GM10266 (cell line): ENCODE data around the gene ATP8B1.

Source experiments
- DNase-seq: peaks from one replicate; pipeline ENCODE4 v3.0.0; 2012; ENCODE audit errors: extremely low spot score
- TF ChIP-seq, protein P1 (sequence below): IDR thresholded peaks from 2 replicates; pipeline ENCODE4 v1.5.1; 2012; ENCODE audit warnings: mild to moderate bottlenecking, low read depth; ENCODE audit not compliant: control insufficient read depth, insufficient read depth; ENCODE audit errors: missing control alignments

Gene ATP8B1

DNA sequence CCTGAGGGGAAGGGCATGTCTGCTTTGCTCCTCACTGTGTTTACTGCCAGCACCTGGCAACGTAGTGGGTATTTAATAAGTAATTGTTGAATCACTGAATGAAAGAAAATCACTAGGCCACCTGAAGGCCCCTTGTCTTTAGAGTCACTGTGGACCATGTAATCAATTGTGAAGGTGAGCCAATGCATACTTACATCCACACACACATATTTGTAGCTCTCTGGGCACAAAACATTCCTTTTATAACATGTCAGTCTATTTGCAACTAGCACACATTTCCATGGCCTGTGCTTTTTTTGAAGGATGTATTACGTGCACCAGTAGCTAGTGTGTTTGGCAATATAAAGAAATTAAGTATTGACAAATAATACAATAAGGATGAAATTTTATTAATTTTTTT is 11.2 kb downstream of the ATP8B1 start:
- no peak for DNase-seq
- TF ChIP-seq, protein P1, sequence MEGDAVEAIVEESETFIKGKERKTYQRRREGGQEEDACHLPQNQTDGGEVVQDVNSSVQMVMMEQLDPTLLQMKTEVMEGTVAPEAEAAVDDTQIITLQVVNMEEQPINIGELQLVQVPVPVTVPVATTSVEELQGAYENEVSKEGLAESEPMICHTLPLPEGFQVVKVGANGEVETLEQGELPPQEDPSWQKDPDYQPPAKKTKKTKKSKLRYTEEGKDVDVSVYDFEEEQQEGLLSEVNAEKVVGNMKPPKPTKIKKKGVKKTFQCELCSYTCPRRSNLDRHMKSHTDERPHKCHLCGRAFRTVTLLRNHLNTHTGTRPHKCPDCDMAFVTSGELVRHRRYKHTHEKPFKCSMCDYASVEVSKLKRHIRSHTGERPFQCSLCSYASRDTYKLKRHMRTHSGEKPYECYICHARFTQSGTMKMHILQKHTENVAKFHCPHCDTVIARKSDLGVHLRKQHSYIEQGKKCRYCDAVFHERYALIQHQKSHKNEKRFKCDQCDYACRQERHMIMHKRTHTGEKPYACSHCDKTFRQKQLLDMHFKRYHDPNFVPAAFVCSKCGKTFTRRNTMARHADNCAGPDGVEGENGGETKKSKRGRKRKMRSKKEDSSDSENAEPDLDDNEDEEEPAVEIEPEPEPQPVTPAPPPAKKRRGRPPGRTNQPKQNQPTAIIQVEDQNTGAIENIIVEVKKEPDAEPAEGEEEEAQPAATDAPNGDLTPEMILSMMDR, result no peak

DNA sequence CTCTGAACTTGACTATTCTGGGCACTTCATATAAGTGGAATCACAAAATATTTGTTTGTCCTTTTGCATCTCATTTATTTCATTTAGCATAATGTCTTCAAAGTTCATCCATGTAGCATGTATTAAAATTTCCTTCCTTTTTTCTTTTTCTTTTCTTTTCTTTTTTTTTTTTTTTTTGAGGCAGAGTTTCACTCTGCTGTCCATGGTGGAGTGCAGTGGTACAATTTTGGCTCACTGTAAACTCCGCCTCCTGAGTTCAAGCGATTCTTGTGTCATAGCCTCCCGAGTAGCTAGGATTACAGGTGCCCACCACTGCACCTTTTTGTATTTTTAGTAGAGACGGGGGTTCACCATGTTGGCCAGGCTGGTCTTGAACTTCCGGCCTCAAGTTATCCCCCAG is 11.9 kb downstream of the ATP8B1 start:
- TF ChIP-seq, protein P1, result no peak

DNA sequence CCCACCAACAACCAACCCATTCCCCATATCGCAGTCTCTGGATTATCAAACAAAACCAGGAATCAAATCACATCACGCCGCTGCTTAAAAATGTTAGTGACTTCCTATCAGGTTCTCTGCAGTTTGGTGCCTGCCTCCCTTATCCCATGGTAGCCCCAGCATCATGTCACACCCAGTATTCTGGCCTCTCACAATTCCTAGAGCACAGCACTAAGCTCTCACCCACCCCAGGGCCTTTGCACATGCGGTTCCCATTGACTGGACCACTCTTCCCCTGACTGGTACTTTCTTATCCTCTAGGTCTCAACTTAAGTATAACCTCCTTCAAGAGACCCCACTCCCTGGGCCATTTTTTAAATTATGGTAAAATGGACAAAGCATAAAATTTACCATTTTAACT is 12.8 kb downstream of the ATP8B1 start:
- no peak for DNase-seq
- TF ChIP-seq, protein P1, result no peak

More for the DNA sequence above, 11.9 kb downstream of the ATP8B1 start:
- no peak for DNase-seq

DNA sequence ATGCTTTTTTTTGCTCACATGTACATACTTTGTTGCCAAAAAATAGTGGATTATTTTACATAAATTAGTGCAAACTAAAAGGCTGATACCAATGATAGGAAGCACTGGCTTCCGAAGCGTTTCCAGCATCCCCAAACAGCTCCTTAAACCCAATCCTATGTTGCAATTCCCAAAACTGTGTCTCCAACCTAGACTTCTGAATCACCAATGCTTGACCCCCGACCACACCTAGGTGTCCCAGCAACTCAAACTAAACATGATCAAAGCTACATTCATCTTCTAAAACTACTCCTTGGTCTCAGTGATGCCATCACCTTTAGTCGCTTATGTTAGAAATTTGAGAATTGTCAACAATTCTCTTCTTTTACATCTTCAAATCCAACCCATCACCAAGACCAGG is 13.4 kb downstream of the ATP8B1 start:
- DNase-seq, result no peak
- TF ChIP-seq, protein P1, result no peak

DNA sequence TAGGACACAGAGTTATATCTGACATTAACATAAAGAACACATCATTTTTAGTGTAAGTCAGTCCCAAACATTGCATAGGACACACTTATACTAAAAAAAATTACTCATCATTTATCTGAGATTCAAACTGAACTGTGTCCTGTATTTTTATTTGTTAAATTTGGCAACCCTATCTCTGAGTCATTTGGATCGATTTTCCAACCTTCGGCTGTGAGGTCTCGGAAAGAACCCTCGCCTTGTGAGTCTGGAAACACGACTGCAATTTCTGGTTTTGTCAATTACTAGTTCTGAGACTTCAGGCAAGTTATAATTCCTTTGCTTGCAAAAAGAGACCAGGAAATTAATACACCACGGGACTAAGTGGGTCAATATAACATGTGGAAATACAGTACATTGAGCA is 14.0 kb downstream of the ATP8B1 start:
- TF ChIP-seq, protein P1, result no peak
- no peak for DNase-seq

DNA sequence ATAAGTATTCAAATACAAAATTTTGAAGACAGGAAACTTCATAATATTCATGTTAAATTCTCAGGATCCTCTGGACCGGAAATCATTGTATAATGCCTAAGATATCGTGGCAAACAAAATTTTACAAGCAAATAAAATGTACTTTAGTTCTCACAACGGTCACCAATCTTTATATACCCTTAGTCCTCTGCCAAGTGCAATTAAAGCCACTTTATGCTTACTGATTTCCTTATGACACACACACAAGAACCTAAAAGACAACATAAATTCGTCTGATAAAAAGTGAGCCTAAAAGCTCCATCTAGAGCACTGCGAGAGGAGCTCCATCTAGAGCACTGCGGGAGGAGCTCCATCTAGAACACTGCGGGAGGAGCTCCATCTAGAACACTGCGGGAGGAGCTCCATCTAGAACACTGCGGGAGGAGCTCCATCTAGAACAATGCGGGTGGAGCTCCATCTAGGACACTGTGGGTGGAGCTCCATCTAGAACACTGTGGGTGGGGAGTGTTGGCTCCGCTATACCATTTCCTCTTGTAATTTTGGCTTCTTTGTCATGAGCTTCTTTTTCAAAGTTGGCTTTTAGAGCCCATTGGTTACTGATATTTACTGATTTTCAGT is 15.9 kb downstream of the ATP8B1 start:
- DNase-seq, result no peak
- TF ChIP-seq, protein P1, result no peak

DNA sequence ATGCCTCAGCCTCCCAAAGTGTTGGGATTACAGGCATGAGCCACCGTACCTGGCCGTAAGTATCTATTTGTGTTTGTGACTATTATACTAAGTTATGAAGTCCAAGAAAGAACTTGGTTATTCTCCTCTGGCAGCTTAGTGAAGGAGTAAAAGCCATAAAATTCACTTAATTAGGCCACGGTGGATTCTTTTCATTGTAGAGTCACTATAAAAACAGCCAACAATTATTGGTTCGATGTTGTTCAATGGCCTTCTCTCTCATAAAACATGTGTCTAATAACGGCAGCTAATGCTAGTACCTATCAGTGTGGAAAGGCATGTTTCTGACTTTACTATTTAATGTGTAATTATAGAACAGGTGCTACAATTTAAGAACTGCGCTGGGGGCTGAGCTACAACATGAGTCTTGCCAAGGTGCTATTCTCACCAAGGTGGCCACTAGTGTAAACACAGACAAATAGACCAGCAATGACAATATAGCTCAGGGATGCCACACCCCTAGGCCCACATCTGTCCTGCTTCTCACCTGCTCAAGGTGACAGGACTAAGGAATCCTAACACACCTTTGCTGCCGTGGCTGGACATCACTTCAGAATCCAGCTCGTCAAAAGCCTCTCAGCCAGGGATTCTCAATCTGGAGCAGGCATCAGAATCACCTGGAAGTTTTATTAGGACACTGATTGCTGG is 17.2 kb downstream of the ATP8B1 start:
- TF ChIP-seq, protein P1, result no peak
- DNase-seq, result no peak
